Dedifferentiated amniotic fluid mesenchymal stem cell (primary cell): ENCODE measurements around the gene ABI1.
"Not testable (repeated sequence)": the region's sequence is repeated elsewhere in the genome, so short reads cannot be mapped to it uniquely, and the experiment has no call there.

ENCODE experiments used
- DNase-seq: peaks from one replicate; pipeline ENCODE4 v3.0.0-alpha.2; 2016; ENCODE audit errors: extremely low spot score

Gene ABI1

DNA sequence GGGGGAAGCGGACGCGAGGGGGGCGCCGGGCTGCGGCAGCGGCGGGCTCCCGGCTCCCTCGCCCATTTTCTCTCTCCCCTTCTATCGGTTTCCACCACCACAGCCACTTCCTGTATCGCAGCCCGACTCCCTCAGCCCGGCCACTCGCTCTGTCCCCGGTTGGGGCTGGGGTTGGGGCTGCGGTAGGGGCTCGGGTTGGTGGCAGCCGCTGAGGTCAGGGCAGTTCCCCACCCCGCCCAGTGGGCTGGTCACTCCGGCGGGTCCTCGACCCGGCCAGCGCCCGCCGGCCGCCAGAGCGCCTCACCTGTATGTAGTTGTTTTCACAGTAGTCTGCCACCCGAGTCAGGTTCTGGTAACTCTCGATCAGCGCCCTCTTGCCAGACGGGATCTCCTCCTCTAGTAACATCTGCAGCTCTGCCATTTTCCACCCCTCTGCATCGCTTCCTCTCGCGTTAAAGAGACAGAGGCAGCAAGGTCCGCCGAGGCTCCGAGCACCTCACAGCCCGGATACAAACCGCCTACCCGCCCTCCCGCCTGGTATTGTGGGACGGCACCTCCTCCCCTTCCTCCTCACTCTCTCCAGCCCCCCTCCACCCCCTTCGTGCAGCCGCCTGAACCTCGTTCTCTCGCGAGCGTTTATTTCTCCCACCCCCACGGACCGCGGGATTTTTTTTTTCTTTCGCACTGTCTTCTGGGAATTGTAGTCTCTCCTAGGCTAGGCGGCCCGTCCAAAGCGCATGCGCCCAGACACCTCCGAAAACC is at the start of gene ABI1:
Gene ABI1, minus strand, starts transcription at position 516 of the 762 bp plus-strand sequence. Its CDS starts 95 bp downstream, at position 421.
- peak; percentile 99 for DNase-seq

DNA sequence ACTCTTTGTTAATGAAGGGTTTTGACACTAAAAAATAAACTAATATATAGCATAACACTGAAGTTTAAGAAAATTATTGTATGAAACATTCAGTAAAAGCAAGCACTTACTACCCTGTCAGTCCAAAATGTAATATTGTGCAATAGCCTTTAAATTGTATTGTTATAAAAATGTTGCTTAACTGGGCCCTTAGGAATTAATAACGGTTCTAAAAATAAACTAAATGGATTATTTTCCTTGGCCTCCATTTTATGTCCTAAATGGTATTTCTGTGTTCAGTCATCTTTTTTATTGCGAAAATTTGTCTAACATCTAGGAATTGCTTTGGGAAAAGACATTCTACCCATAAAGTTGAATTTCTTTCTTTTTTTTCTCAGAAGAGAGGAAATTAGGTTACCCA is 49.0 kb upstream of the ABI1 start:
- no peak for DNase-seq

DNA sequence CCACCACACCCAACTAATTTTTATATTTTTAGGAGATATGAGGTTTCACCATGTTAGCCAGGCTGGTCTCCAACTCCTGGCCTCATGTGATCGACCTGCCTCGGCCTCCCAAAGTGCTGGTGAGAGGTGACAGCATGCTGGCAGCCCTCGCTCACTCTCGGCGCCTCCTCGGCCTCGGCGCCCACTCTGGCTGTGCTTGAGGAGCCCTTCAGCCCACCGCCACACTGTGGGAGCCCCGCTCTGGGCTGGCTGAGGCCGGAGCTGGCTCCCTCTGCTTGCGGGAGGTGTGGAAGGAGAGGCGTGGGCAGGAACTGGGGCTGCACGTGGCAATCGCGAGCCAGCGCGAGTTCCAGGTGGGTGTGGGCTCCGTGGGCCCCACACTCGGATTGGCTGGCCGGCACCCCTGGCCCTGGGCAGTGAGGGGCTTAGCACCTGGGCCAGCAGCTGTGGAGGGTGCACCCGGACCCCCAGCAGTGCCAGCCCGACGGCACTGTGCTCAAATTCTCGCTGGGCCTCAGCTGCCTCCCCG is 44.6 kb upstream of the ABI1 start:
- DNase-seq, result not testable (repeated sequence)

DNA sequence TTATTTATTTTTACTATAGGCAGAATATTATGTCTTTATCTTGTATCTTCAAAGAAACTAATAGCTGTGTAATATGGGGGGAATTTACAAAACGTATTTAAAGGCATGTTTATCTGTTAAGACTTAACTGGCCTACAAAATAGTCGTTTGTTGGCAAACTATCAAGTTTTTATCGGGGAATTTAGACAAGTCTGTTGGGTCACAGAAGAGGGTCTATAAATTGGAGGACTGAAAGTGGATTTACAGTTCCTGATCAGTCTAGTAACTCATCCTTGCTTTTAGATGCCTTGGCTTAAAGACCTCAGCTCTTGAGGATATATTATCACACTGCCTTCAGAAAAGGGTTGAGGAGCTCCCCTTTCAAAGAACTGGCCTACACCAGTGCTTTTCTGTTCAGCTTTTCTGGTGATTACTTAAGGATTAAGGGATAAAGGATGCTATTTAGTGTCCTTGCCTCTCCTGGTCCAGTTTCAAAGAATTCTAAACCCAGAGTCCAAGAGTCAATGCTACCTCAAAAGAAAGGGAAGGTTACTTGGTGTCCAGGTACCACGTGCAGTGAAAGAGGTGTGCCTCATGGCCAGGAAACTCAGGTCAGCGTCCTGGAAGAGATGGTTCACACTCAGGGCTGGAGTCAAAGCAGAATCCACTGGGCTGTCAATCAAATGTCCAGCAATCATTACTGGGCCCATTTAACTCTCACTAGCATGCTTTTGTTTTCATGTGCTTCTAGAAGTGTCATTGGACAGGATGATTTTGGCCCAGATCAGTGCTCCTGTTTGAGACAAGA is 42.9 kb upstream of the ABI1 start:
- no peak for DNase-seq

DNA sequence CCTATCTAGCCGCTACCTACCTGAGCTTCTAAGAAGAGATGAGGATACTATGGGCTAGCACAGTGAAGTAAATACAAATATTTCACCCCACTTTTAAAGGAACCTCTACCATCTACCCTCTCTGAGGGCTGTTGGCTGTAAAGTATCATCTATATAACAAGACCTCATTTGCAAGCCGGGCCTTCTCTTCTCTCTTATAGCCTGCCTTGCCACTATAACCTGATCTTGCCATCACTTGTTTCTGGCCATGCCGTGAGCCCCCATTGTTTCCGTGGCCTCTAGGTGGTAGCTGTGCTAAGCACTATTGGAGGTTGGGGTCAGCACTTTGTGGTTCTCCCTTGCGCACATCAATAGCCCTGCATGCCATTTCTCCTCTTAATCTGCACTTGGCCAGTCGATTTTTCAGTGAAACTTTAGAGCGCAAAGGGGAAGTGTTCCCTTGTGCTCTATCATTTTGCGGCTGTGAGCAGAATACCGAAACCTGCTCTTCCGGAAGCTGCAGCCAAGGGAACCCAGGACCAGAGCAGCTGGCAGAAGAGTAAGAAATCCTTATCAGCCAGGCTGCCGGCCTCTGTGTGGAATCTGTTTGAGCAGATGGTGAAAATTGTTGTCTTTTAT is 31.7 kb upstream of the ABI1 start:
- DNase-seq, result not testable (repeated sequence)

DNA sequence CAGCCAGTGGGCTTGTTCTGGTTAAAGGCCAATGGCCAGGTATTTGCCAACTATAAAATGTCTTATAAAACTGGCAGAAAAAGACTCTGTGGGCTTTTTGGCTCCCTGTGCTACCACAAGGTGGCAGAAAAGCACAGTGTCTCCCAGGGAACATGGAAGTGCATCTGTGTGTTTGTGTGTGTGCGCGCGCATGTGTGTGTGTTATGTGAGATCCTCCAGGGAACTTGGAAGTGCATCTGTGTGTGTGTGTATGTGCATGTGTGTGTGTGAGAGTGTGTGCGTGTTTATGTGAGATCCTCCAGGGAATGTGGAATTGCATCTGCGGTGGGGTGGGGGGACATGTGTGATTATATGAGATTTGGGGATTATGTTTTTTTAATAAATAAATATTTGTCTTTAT is 30.2 kb upstream of the ABI1 start:
- peak; percentile 43 for DNase-seq

DNA sequence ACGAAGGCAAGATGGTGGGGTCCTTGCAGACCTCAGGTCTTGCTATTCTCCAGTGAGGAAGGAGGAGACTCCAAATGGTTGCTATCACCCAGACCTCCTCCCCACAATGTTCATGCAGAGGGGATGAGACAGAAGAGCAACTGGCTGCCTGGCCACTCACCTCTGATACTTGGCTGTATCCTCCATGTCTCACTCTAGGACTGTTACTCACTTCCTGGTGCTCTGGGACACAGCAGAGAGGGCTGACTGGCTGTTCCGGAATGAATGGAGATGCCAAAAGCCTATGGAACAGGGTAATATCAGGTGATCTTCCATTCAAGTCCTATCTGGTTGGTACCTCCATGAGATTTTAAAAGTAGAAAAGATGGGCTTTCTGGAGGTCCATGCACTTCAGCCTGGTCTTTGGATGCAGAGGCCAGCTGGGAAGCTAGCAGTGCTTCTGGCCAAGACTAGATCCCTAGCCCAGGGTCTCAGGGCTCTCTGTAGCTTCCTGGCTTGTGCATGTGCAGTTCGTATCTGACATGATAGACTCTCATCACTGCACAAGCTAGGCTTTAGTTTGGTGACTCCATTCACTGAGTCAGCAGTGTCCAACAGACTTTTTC is 27.0 kb upstream of the ABI1 start:
- DNase-seq, result no peak

DNA sequence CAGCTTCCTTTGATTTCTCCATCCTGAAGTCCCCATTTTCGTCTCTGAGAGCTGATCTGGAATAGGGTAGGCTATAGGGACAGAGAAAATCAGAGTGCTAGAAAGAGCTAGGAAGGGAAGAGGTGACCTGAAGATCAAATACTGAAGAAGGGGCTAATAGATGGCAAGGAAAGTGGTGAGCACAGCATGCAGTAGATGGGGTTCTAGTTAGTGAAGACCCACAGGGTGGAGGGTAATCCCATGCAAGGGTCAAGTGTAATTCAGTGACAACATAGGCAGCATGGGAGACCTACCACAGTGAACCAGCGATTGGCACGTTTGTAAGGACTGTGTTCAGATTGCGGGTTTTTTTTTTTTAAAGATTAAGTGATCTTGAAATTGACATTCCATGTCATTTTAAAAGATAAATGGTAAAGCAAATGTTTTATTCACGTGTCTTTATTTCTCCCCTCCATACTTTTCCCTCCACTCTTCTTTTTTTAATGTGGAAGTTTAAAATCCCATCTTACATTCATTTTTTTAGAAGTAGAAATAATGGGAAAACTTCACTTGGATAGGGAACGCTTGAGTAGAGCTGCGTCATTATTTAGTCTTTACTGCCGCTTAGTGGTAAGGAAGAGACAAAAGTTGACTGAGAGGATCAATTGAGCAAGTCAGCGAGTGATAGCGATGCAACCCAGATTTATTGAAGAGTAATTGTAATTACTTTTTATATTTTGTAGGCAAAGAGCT is 21.0 kb upstream of the ABI1 start:
- peak; percentile 80 for DNase-seq

DNA sequence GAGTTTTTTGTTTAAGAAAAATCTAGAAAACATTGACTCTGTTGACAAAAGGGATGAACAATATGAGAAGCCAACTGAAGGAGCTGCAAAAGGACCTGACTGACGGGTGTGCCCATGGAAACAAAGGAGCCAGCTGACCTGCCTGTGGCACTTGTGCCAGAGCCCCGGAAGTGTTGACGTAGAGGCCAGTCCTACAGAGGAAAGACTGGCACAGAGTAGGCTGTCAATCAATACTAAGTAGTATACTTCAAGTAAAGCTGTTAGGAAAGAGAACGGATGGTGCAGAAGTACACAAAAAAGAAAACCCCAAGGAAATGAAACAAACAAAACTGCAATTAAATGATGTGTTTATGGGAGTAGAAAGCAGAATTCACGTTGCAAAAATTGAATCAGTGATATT is 19.0 kb upstream of the ABI1 start:
- DNase-seq, result no peak

DNA sequence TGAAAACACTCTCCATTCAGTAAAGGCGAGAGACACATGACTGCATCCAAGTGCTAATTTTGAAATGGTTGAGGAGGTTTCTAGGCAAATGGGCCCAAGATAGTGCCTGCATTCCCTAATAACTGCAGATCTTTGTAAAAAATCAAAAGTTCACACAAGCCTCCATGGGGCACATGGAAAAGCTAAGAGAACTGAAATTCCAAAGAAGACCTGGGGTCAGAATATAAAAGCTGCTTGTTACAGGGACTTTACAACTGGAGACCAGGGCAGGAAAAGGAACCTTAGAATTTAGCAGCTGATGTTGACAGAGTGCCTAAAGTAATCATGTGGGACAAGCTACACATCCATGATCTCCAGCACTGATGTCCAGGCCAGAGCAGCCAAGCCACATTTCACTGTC is 10.0 kb upstream of the ABI1 start:
- no peak for DNase-seq

DNA sequence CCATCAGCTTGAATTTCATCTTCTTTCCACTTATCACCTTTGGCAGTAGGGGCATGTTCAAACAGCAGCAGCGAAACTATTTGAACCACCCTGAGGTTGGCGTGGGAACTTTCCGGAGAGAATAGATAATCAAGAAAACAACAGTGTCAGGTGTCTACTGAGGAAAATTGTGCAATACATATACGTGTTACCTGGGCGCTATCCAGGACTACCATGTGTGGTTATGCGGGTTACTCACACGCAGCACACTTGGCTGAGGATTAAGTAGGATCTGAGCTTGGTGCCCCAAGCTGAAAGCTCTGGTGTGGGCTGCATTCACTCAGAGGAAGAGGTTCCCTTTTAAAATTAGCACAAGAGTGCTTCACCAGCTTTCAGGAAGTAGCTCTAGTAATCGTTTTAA is 8.8 kb upstream of the ABI1 start:
- no peak for DNase-seq

DNA sequence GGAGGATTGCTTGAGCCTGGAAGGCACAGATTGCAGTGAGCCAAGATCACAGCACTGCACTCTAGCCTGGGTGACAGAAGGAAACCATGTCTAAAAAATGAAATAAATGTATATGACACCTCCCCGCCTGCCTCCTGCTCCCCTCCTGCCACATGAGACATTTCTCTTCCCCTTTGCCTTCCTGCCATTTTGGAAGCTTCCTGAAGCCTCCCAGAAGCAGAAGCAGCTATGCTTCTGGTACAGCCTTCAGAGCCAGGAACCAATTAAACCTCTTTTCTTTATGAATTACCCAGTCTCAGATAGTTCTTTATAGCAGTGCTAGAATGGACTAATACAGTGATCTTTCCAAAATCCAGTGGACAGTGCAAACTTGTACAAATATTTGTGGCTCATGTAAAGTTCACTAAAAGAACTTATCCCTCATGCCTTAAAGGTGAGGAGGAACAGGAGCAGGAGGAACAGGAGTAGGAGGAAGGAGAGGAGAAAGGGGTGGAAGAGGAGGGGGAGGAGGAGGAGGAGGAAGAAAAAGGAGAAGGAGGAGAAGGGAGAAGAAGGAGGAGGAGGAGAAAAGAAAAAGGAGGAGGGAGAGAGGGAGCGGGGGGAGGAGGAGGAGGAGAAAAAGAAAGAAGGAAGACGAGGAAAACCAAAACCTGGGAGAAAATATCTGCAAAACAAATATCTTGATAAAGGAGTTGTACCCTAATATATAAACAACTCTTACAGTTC is 2.8 kb upstream of the ABI1 start:
- no peak for DNase-seq

DNA sequence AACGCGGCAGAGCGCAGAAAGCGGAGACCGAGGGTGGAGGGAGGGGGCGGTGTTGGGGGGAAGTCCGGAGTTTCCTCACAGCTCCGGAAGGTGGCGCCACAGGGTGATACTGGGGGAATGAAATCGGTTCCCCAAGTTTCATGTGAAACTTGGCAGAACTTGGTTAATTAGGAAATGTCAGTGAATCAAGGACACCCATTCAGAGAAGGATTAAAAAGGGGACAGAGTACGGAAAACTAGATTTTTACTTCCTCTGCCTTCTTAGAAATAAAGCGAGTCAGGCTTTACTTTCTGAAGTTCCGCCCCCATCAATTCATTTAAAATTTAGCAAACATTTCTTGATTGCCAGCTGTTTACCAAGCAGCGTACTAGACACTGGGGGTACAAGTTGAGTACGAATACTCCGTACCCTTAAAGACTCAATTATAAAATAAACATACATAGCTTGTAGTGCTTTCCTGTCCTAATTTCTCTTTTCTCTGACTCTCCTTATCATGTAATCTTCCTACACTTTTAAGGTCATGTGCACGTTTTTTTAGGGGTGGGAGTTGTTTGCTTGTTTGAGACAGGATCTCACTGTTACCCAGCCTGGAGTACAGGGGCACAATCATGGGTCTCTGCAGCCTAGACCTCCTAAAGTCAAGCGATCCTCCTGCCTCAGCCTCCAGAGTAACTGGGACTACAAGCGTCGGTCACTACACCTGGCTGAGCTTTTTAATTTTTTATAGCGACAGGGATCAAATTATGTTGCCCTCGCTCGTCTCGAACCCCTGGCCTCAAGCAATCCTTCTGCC is 644 bp upstream of the ABI1 start:
- no peak for DNase-seq

DNA sequence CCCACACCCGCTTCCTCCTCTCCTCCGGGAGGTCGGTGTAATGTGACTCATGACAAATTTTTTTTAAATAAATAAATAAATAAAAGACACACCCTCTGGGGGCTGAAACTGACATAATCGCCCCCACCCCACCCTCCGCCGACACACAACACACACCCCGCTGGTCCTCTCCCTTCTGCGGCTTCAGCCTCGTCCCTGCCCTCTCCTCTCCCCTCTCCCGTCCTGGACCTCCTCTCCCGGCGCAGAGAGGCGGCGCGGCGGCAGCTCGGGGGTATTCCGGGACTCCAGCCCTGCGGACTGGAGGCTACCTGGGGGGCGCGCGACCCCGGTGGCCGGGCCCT is 686 bp downstream of the ABI1 start:
- DNase-seq, result peak; percentile 82

DNA sequence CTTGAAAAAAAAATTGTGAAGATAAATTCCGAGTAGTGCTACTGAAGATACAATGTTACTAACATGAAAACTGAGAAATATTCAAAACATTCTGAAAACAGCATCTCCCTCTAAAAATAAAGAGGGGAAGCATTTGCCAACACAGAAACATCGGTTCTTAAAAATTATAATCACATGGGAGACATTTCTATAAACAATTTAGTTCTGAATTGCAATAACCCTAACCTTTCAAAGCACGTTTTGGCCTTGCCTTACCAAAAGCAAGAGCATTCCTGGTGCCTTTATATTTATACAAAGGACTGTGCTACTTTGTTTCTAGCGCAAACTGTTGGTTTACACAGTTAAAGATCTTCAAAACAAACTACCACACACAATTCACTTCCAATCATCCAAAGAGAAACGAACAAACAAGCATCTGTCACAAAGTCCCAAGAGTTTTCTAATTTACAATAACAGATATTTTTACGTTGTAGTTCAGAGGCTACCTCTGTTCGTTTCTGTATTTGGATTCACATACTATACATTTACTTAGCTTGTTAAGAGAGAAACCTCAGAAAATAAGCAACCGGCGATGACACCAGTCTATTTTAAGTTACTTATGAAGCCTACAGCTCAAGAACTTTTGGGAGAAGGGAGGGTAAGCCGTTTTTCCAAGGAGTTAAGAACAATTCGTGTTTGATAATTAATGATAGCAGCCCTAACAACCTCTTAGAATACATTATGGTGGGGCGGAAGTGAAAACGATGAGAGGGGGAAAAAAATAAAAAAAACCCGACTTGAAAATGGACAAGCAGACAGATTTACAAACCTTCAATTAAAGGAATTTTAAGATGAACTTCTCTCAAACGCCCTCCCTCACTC is 1.3 kb downstream of the ABI1 start:
- no peak for DNase-seq

DNA sequence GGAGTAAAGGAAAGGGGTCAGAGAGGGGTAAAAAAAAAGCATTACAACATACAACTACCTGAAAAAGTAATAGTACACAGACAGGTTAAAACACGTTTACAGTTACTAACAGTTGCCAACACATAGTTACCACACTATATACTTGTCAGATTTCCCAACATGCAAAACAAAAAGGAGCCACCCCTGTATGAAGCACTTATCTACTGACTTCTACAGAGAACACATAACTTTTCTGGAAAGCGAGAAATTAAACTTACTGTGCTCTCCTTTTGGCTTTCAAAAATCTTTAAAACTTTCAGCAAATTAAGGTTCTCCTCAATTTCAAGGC is 2.1 kb downstream of the ABI1 start:
- DNase-seq, result no peak

DNA sequence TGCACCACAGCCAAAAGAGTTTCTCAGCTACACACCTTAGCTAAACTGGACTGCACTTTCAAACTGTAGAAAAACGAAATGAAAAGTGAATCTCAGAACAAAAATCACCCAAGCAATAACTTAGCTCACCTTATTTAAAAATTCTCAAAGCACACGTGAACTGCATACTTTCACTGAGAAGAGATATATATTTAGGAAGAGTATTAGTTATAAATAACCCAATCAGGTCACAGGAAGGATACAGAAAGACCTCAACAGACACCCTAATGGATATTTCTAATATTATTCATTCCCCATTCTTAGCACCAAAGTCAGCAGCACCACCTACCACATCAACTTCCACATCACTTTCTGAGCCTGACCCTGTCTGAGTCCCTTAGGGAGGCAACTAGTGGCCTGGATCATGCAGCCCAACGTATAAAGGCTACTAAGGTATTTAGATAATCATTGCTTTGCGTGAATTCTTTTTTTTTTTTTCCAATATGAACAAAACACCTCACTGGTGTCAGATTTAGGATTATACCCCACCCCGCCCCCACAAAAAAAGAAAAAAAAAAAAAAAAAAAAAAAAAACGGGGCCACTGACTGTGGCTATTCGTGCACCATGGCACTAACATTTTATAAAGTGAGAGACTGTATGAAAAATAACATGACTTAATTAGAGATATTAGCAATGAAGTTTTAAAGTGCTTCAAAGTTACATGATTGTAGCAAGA is 2.6 kb downstream of the ABI1 start:
- no peak for DNase-seq

DNA sequence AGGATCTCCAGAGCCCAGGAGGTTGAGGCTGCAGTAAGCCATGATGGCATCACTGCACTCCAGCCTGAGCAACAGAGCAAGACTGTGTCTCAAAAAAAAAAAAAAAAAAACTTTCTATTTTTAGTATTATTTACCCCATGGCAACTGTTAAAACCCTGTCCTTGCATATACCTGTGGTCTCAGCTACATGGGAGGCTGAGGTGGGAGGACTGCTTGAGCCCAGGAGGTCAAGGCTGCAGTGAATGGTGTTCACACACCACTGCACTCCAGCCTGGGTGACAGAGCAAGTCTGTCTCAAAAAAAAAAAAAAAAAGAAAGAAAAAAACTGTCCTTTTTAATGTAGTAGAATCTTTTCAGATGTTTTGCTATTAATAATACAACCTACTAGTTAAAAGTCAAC is 3.2 kb downstream of the ABI1 start:
- not testable (repeated sequence) for DNase-seq

DNA sequence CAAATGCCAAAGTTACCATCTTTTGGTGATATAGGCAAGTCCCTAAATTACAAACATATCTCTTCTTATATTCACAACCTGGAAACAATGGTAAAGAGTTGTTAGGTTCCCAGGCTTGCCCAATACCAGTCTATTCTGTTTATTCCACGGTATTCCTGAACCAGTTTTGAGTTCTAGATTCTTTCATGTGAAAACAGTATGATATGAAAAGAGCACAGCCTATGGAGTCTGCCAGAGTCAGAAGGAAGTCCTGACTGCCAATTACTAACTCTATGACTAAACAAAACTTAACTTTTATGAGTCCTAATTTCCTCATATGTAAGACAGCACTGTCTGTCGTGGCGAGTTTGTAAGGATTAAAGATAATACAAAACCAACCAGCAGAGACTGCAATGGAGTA is 5.6 kb downstream of the ABI1 start:
- no peak for DNase-seq
